Upper lobe of left lung (tissue), 6 donors: ENCODE results near the gene PIH1D2. TPM values are rescaled to one million over a fixed set of nuclear protein-coding genes. Genes with fewer than 3 reads are reported as not detected.
"Not testable (repeated sequence)": the region's sequence is repeated elsewhere in the genome, so short reads cannot be mapped to it uniquely, and the experiment has no call there.

Source experiments
- ATAC-seq, 2 donors: fragments of 200-7000 bp; cut with Tn5 transposase; one replicate each; pipeline ENCODE4 v1.9.1; 2022; ENCODE audit warnings: mild to moderate bottlenecking in 2 of 2, moderate library complexity in 2 of 2; ENCODE audit not compliant: low FRiP score in 2 of 2
- DNase-seq, 2 donors: peaks; one replicate each; pipeline ENCODE4 v3.0.0-alpha.2; 2019 to 2020
- H3K27ac ChIP-seq, 4 donors: fragments of 200-600 bp; sonication (generic); one replicate each; pipeline ENCODE4 v1.5.1; 2016 to 2019
- H3K27me3 ChIP-seq, 4 donors: fragments of 200-600 bp; sonication (generic); one replicate each; pipeline ENCODE4 v1.5.1; 2017 to 2019
- H3K36me3 ChIP-seq, 4 donors: fragments of 200-600 bp; sonication (generic); one replicate each; pipeline ENCODE4 v1.5.1; 2016 to 2019
- H3K4me1 ChIP-seq, 4 donors: fragments of 200-600 bp; sonication (generic); one replicate each; pipeline ENCODE4 v1.5.1; 2018 to 2019
- H3K4me3 ChIP-seq, 4 donors: fragments of 200-600 bp; sonication (generic); one replicate each; pipeline ENCODE4 v1.5.1; 2017 to 2019; ENCODE audit warnings: mild to moderate bottlenecking in 2 of 4, moderate library complexity in 1 of 4
- H3K9me3 ChIP-seq, 4 donors: fragments of 200-600 bp; sonication (generic); one replicate each; pipeline ENCODE4 v1.5.1; 2018 to 2019
- CTCF ChIP-seq, 6 experiments: fragments of 450-650 bp in 4 of 6; fragments of 200-600 bp in 2 of 6; sonication (generic) in 2 of 6; IDR thresholded peaks; one replicate each; pipeline ENCODE4 v1.5.1; 2016 to 2019; ENCODE audit warnings: antibody characterized with exemption in 6 of 6
- EP300 ChIP-seq, 4 donors: sonication (generic); formaldehyde crosslinking; IDR thresholded peaks; one replicate each; pipeline ENCODE4 v1.5.1; 2017; ENCODE audit warnings: antibody characterized with exemption in 4 of 4, control low read depth in 2 of 4
- POLR2A ChIP-seq, 4 donors: fragments of 450-650 bp; IDR thresholded peaks; one replicate each; pipeline ENCODE4 v1.5.1; 2016 to 2017; ENCODE audit warnings: antibody characterized with exemption in 4 of 4, mild to moderate bottlenecking in 2 of 4
- POLR2AphosphoS5 ChIP-seq, 2 donors: sonication (generic); formaldehyde crosslinking; IDR thresholded peaks; one replicate each; pipeline ENCODE4 v1.5.1; 2017; ENCODE audit warnings: antibody characterized with exemption in 2 of 2
- WGBS, 2 donors: methylation state at CpG; one replicate each; pipeline ENCODE4 v1.1.5; 2017 to 2018; 5-methylcytosine and 5-hydroxymethylcytosine counted together
- total RNA-seq, 6 donors: library from RNA; depleted of rRNA in 4 of 6; stranded (reverse); fragments of >200 nt in 4 of 6; gene quantifications; one replicate each; pipeline versions ENCODE4 v1.1.0 to v1.2.1, GENCODE V29; 2016 to 2021
- donor health status: DM: no; HTN: no; CAD: no; lungs with moderate emphysema.
- donor health status: DM: no; HTN: yes; CAD: no; lungs with severe emphysema.

The PIH1D2 gene
- total RNA-seq, 6 donors from 2014 or later = 1.2 to 24.1 (median 4.0) TPM

- Histone ChIP-seq H3K27ac (no peak overlapping the region), H3K36me3 (peaks cover 9 to 73% (median 23%) of the 10 kb centered on the region in 4 donors), H3K4me1 (peaks cover 0 to 5% (median 0%) of the 10 kb centered on the region in 4 donors), H3K27me3 (no peaks in the 10 kb centered on the region), H3K9me3 (no peaks in the 10 kb centered on the region), H3K4me3 (no peak overlapping the region)
- WGBS, 2 donors = 96% methylated on average over 4 of the region's 4 CpGs
- no peak for TF ChIP-seq EP300 (IDR thresholded peaks at IDR 0.05)
- TF ChIP-seq POLR2A (IDR thresholded peaks at IDR 0.05) = no peak
- TF ChIP-seq POLR2AphosphoS5 (IDR thresholded peaks at IDR 0.05) = no peak
- ATAC-seq (no peak), DNase-seq (no peak)
Observed at GRCh38 chr11:112044961-112045360, 28.9 kb downstream of the PIH1D2 start.

- ATAC-seq (no peak), DNase-seq (no peak)
- H3K36me3 ChIP-seq = peaks cover 10 to 78% (median 35%) of the 10 kb centered on the region in 4 donors
- H3K9me3 ChIP-seq = no peaks in the 10 kb centered on the region
- H3K4me1 ChIP-seq = no peaks in the 10 kb centered on the region
- H3K27me3 ChIP-seq = no peaks in the 10 kb centered on the region
- H3K27ac ChIP-seq = no peak overlapping the region
- WGBS, 2 donors = 95 to 97% methylated on average over 2 of the region's 2 CpGs
- no peak overlapping the region for H3K4me3 ChIP-seq
- TF ChIP-seq POLR2A (IDR thresholded peaks at IDR 0.05) (no peak), POLR2AphosphoS5 (IDR thresholded peaks at IDR 0.05) (no peak)
Observed at GRCh38 chr11:112042961-112043304, 30.9 kb downstream of the PIH1D2 start.

- TF ChIP-seq EP300 (IDR thresholded peaks at IDR 0.05) (no peak), CTCF (IDR thresholded peaks at IDR 0.05) (no peak), POLR2AphosphoS5 (IDR thresholded peaks at IDR 0.05) (no peak), POLR2A (IDR thresholded peaks at IDR 0.05) (no peak)
- Histone ChIP-seq H3K27me3 (no peaks in the 10 kb centered on the region), H3K36me3 (peaks cover 13 to 81% (median 38%) of the 10 kb centered on the region in 4 donors), H3K4me1 (no peaks in the 10 kb centered on the region), H3K9me3 (no peaks in the 10 kb centered on the region), H3K27ac (no peak overlapping the region), H3K4me3 (no peak overlapping the region)
- 61 to 71% methylated on average over 6 of the region's 6 CpGs for WGBS, 2 donors
- DNase-seq (no peak), ATAC-seq (no peak)
Observed at GRCh38 chr11:112042161-112042960, 31.5 kb downstream of the PIH1D2 start.

GRCh38 chr11:112037527-112037926, 36.3 kb downstream of the PIH1D2 start:
- Histone ChIP-seq H3K4me3 (no peak overlapping the region), H3K9me3 (no peaks in the 10 kb centered on the region), H3K36me3 (peaks cover 8 to 78% (median 26%) of the 10 kb centered on the region in 4 donors), H3K27me3 (no peaks in the 10 kb centered on the region), H3K27ac (no peak overlapping the region), H3K4me1 (no peaks in the 10 kb centered on the region)
- DNase-seq = no peak
- TF ChIP-seq EP300 (IDR thresholded peaks at IDR 0.05) (no peak), POLR2A (IDR thresholded peaks at IDR 0.05) (no peak), POLR2AphosphoS5 (IDR thresholded peaks at IDR 0.05) (no peak), CTCF (IDR thresholded peaks at IDR 0.05) (no peak)
- ATAC-seq = no peak

GRCh38 chr11:112033902-112034301, 39.9 kb downstream of the PIH1D2 start:
- no peak for ATAC-seq
- Histone ChIP-seq H3K9me3 (no peaks in the 10 kb centered on the region), H3K4me1 (no peaks in the 10 kb centered on the region), H3K4me3 (no peak overlapping the region), H3K27me3 (no peaks in the 10 kb centered on the region), H3K36me3 (peaks cover 16 to 85% (median 44%) of the 10 kb centered on the region in 4 donors), H3K27ac (no peak overlapping the region)
- DNase-seq = no peak
- 93 to 94% methylated on average over 3 of the region's 3 CpGs for WGBS, 2 donors
- TF ChIP-seq POLR2A (IDR thresholded peaks at IDR 0.05) = no peak
- TF ChIP-seq POLR2AphosphoS5 (IDR thresholded peaks at IDR 0.05) = no peak
- no peak for TF ChIP-seq CTCF (IDR thresholded peaks at IDR 0.05)
- TF ChIP-seq EP300 (IDR thresholded peaks at IDR 0.05) = no peak

GRCh38 chr11:112029460-112029859, 44.4 kb downstream of the PIH1D2 start:
- Histone ChIP-seq H3K4me3 (no peak overlapping the region), H3K4me1 (peaks cover 4 to 8% (median 7%) of the 10 kb centered on the region in 4 donors), H3K36me3 (peaks cover 9 to 61% (median 36%) of the 10 kb centered on the region in 4 donors), H3K27me3 (no peaks in the 10 kb centered on the region), H3K27ac (no peak overlapping the region), H3K9me3 (no peaks in the 10 kb centered on the region)
- TF ChIP-seq POLR2A (IDR thresholded peaks at IDR 0.05) (no peak), EP300 (IDR thresholded peaks at IDR 0.05) (no peak), CTCF (IDR thresholded peaks at IDR 0.05) (no peak), POLR2AphosphoS5 (IDR thresholded peaks at IDR 0.05) (no peak)
- 92 to 97% methylated on average over 2 of the region's 2 CpGs for WGBS, 2 donors
- no peak for ATAC-seq
- DNase-seq = no peak

GRCh38 chr11:112026784-112027410, 46.9 kb downstream of the PIH1D2 start:
- Histone ChIP-seq H3K4me1 (peaks cover 10 to 16% (median 12%) of the 10 kb centered on the region in 4 donors), H3K36me3 (peaks cover 9 to 39% (median 28%) of the 10 kb centered on the region in 4 donors)
- not testable (repeated sequence) for H3K4me3 ChIP-seq, H3K9me3 ChIP-seq, H3K27ac ChIP-seq, ATAC-seq, H3K27me3 ChIP-seq
- peak in 1 of 2 donors; percentile 63 for DNase-seq
- 95% methylated on average over 12 to 26 of the region's 49 CpGs for WGBS, 2 donors
